Globus pallidus (tissue), 1 donor: ENCODE results near the gene MAML3.
A peak's percentile ranks its signal among the peaks of the same experiment; 100 is the strongest.

Source experiments
- DNase-seq: peaks from one replicate; pipeline ENCODE4 v3.0.0-alpha.2; 2015; ENCODE audit warnings: low spot score

Gene MAML3

GRCh38 chr4:140099983-140100382 lies 54.0 kb downstream of the MAML3 start:
- DNase-seq, result peak; percentile 56

GRCh38 chr4:140098455-140099160 lies 55.4 kb downstream of the MAML3 start:
- peak; percentile 75 for DNase-seq

- no peak for DNase-seq
These were observed 56.4 kb downstream of the MAML3 start for GRCh38 chr4:140097572-140097971.

GRCh38 chr4:140096921-140097320 lies 57.1 kb downstream of the MAML3 start:
- DNase-seq, result no peak

- no peak for DNase-seq
These were observed 57.5 kb downstream of the MAML3 start for GRCh38 chr4:140096483-140096861.

GRCh38 chr4:140095694-140096482 lies 58.1 kb downstream of the MAML3 start:
- no peak for DNase-seq

GRCh38 chr4:140094438-140095420 lies 59.3 kb downstream of the MAML3 start:
- DNase-seq, result peak; percentile 76

- DNase-seq, result peak; percentile 38
These were observed 61.7 kb downstream of the MAML3 start for GRCh38 chr4:140092094-140092851.

GRCh38 chr4:140091305-140091704 lies 62.7 kb downstream of the MAML3 start:
- DNase-seq, result no peak

- DNase-seq, result no peak
These were observed 63.7 kb downstream of the MAML3 start for GRCh38 chr4:140090215-140090731.

- no peak for DNase-seq
These were observed 64.8 kb downstream of the MAML3 start for GRCh38 chr4:140089216-140089615.

GRCh38 chr4:140088323-140088967 lies 65.5 kb downstream of the MAML3 start:
- DNase-seq, result no peak

GRCh38 chr4:140085881-140086280 lies 68.1 kb downstream of the MAML3 start:
- DNase-seq, result no peak

GRCh38 chr4:140085062-140085622 lies 68.8 kb downstream of the MAML3 start:
- DNase-seq, result no peak

- DNase-seq, result no peak
These were observed 69.6 kb downstream of the MAML3 start for GRCh38 chr4:140084385-140084784.

GRCh38 chr4:140082391-140082755 lies 71.6 kb downstream of the MAML3 start:
- DNase-seq, result no peak

GRCh38 chr4:140081641-140082390 lies 72.2 kb downstream of the MAML3 start:
- DNase-seq, result no peak

GRCh38 chr4:140080883-140081282 lies 73.1 kb downstream of the MAML3 start:
- no peak for DNase-seq

GRCh38 chr4:140078366-140078765 lies 75.6 kb downstream of the MAML3 start:
- DNase-seq, result no peak

- DNase-seq, result no peak
These were observed 77.7 kb downstream of the MAML3 start for GRCh38 chr4:140076307-140076706.
